ENCODE measurements around the gene GRM4. TPM values are rescaled to one million over a fixed set of nuclear protein-coding genes. Genes with fewer than 3 reads are reported as not detected.

GRM4 gene
- total RNA-seq, 1 experiment from 2014 or later, result 0.41 TPM

GRCh38 chr6:34062156-34062555 lies 83.7 kb downstream of the GRM4 start:
- POLR2A ChIA-PET (ENCODE audit: low non-redundant PET), result no interaction called here
- Histone ChIP-seq H3K27ac (ENCODE audit: low read depth, low read length, poor library complexity, severe bottlenecking) (no peak overlapping the region), H3K36me3 (ENCODE audit: insufficient read depth, low read length, poor library complexity, severe bottlenecking) (no peaks in the 10 kb centered on the region), H3K4me1 (ENCODE audit: insufficient read depth, low read length, poor library complexity, severe bottlenecking) (no peaks in the 10 kb centered on the region), H3K27me3 (replicated peaks; ENCODE audit: insufficient read depth, low read depth, low read length, poor library complexity) (peaks cover 8% of the 10 kb centered on the region), H3K9me3 (ENCODE audit: low read depth, low read length, poor library complexity, severe bottlenecking) (no peaks in the 10 kb centered on the region), H3K4me3 (ENCODE audit: low read depth, low read length, poor library complexity, severe bottlenecking) (no peak overlapping the region)
- no peak for DNase-seq (ENCODE audit: low spot score)
- intact Hi-C loops (cut with micrococcal nuclease; ENCODE audit: unreplicated experiment), result no loop called here
- TF ChIP-seq EZH2 (IDR thresholded peaks at IDR 0.05; ENCODE audit: borderline replicate concordance, low read depth, low read length, poor library complexity, severe bottlenecking) (no peak), CTCF (conservative IDR thresholded peaks at IDR 0.05; ENCODE audit: low read depth, low read length) (no peak)
- CTCF ChIA-PET, result no interaction called here
- no TSS peak for BruUV-seq (replicated peaks)

- TF ChIP-seq EZH2 (IDR thresholded peaks at IDR 0.05; ENCODE audit: borderline replicate concordance, low read depth, low read length, poor library complexity, severe bottlenecking) (no peak), CTCF (conservative IDR thresholded peaks at IDR 0.05; ENCODE audit: low read depth, low read length) (no peak)
- intact Hi-C loops (cut with micrococcal nuclease; ENCODE audit: unreplicated experiment), result no loop called here
- Histone ChIP-seq H3K4me3 (ENCODE audit: low read depth, low read length, poor library complexity, severe bottlenecking) (no peak overlapping the region), H3K27me3 (replicated peaks; ENCODE audit: insufficient read depth, low read depth, low read length, poor library complexity) (peaks cover 8% of the 10 kb centered on the region), H3K36me3 (ENCODE audit: insufficient read depth, low read length, poor library complexity, severe bottlenecking) (no peaks in the 10 kb centered on the region), H3K4me1 (ENCODE audit: insufficient read depth, low read length, poor library complexity, severe bottlenecking) (no peaks in the 10 kb centered on the region), H3K27ac (ENCODE audit: low read depth, low read length, poor library complexity, severe bottlenecking) (no peak overlapping the region), H3K9me3 (ENCODE audit: low read depth, low read length, poor library complexity, severe bottlenecking) (no peaks in the 10 kb centered on the region)
- CTCF ChIA-PET, result no interaction called here
- no peak for DNase-seq (ENCODE audit: low spot score)
- POLR2A ChIA-PET (ENCODE audit: low non-redundant PET), result no interaction called here
- no TSS peak for BruUV-seq (replicated peaks)
Measured at GRCh38 chr6:34061348-34061747, 84.5 kb downstream of the GRM4 start.

- intact Hi-C loops (cut with micrococcal nuclease; ENCODE audit: unreplicated experiment), result loop anchor here (10.0 kb wide), 1 partner anchor 315 kb away; the partner anchor contains the start of gene IP6K3
- Histone ChIP-seq H3K9me3 (ENCODE audit: low read depth, low read length, poor library complexity, severe bottlenecking) (no peaks in the 10 kb centered on the region), H3K27ac (ENCODE audit: low read depth, low read length, poor library complexity, severe bottlenecking) (no peak overlapping the region), H3K4me1 (ENCODE audit: insufficient read depth, low read length, poor library complexity, severe bottlenecking) (no peaks in the 10 kb centered on the region), H3K27me3 (replicated peaks; ENCODE audit: insufficient read depth, low read depth, low read length, poor library complexity) (peaks cover under 1% of the 10 kb centered on the region), H3K4me3 (ENCODE audit: low read depth, low read length, poor library complexity, severe bottlenecking) (no peak overlapping the region), H3K36me3 (ENCODE audit: insufficient read depth, low read length, poor library complexity, severe bottlenecking) (no peaks in the 10 kb centered on the region)
- no TSS peak for BruUV-seq (replicated peaks)
- TF ChIP-seq CTCF (conservative IDR thresholded peaks at IDR 0.05; ENCODE audit: low read depth, low read length) (no peak), EZH2 (IDR thresholded peaks at IDR 0.05; ENCODE audit: borderline replicate concordance, low read depth, low read length, poor library complexity, severe bottlenecking) (no peak)
- CTCF ChIA-PET, result no interaction called here
- DNase-seq (ENCODE audit: low spot score), result no peak
- POLR2A ChIA-PET (ENCODE audit: low non-redundant PET), result no interaction called here
Measured at GRCh38 chr6:34059914-34060313, 86.0 kb downstream of the GRM4 start.
